BE2C (cell line): ENCODE data around the gene NSG1.

Experiments used
- DNase-seq: peaks from one replicate; pipeline ENCODE4 v3.0.0-alpha.2; 2020
- H3K27me3 ChIP-seq: fragments of 250-450 bp; sonication (Bioruptor Pico); 2 replicates; pipeline ENCODE4 v1.5.1; 2020; ENCODE audit warnings: mild to moderate bottlenecking
- H3K36me3 ChIP-seq: fragments of 250-450 bp; sonication (Bioruptor Pico); 2 replicates; pipeline ENCODE4 v1.5.1; 2020; ENCODE audit warnings: mild to moderate bottlenecking
- H3K4me1 ChIP-seq: fragments of 250-450 bp; sonication (Bioruptor Pico); 2 replicates; pipeline ENCODE4 v1.5.1; 2020
- H3K4me3 ChIP-seq: 2 replicates; pipeline ENCODE4 v1.5.1; 2011; ENCODE audit warnings: low read depth, low read length
- H3K9me3 ChIP-seq: fragments of 250-450 bp; sonication (Bioruptor Pico); 2 replicates; pipeline ENCODE4 v1.5.1; 2020
- TF ChIP-seq, protein P1 (sequence below): IDR thresholded peaks from 2 replicates; pipeline ENCODE4 v1.5.1; 2012; ENCODE audit warnings: mild to moderate bottlenecking, low read depth, low read length

The NSG1 gene

GRCh38 chr4:4437798-4438470 lies 51.0 kb downstream of the NSG1 start:
- Histone ChIP-seq H3K9me3 (no peaks in the 10 kb centered on the region), H3K36me3 (peaks cover 14% of the 10 kb centered on the region), H3K4me3 (no peak overlapping the region), H3K4me1 (no peaks in the 10 kb centered on the region), H3K27me3 (no peaks in the 10 kb centered on the region)
- TF ChIP-seq, protein P1, sequence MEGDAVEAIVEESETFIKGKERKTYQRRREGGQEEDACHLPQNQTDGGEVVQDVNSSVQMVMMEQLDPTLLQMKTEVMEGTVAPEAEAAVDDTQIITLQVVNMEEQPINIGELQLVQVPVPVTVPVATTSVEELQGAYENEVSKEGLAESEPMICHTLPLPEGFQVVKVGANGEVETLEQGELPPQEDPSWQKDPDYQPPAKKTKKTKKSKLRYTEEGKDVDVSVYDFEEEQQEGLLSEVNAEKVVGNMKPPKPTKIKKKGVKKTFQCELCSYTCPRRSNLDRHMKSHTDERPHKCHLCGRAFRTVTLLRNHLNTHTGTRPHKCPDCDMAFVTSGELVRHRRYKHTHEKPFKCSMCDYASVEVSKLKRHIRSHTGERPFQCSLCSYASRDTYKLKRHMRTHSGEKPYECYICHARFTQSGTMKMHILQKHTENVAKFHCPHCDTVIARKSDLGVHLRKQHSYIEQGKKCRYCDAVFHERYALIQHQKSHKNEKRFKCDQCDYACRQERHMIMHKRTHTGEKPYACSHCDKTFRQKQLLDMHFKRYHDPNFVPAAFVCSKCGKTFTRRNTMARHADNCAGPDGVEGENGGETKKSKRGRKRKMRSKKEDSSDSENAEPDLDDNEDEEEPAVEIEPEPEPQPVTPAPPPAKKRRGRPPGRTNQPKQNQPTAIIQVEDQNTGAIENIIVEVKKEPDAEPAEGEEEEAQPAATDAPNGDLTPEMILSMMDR = no peak
- no peak for DNase-seq

GRCh38 chr4:4438891-4439290 lies 52.0 kb downstream of the NSG1 start:
- DNase-seq = no peak
- TF ChIP-seq, protein P1 = no peak
- Histone ChIP-seq H3K27me3 (no peaks in the 10 kb centered on the region), H3K9me3 (no peaks in the 10 kb centered on the region), H3K36me3 (peaks cover 12% of the 10 kb centered on the region), H3K4me3 (no peak overlapping the region), H3K4me1 (no peaks in the 10 kb centered on the region; the same call in 1 of the 2 replicates)

DNA sequence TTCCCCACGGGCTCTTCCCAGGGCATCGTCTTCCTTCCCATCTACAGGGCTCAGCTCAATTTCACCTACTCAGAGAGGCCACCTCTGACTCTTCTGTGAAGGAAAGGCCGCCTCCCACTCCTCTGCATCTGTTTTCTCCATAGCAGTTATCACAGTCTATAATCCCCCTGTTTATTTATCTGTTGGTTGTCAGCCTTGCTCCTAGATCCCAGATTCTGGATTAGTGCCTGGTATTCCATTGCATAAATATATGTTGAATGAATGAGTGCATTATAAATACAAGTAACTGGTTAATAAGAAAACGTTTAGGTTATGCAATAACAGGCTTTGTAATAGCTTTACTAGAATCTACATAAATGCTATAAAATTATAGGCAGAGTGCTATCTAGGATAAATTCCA lies 52.9 kb downstream of the NSG1 start:
- DNase-seq = no peak
- Histone ChIP-seq H3K36me3 (peaks cover 11% of the 10 kb centered on the region), H3K9me3 (no peaks in the 10 kb centered on the region), H3K4me3 (no peak overlapping the region), H3K27me3 (no peaks in the 10 kb centered on the region), H3K4me1 (no peaks in the 10 kb centered on the region; the same call in 1 of the 2 replicates)
- TF ChIP-seq, protein P1 = no peak

DNA sequence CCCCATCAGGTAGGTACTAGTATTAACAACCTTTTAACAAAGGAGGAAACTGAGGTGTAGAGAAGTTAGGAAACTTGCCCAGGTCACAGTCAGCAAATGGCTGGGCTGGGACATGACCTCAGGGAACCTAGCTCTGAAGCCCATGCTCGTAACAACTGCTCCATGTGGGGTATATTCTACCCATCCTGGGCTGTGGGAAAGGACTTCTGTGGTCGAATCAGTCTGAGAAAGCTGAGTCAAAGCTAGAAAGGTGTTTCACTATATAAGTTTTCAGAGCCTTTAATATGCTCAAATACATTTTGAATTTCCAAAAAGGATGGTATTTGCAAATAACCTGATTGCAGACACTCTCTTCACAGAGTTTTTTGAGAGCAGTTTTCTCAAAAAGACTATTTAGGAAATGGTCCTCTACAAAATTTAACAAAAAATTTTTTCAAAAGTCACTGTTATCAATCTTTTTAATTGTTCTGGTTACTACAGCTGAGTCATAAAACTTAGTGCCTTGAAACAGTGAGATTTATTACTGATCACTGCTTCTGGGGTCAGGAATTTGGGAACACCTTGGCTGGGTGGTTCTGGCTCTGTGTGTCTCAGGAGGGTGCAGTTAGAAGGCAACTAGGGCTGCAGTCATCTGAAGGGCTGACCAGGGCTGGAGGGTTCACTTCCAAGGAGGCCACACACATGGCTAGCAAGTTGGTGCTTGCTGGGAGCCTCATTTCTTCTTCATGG lies 53.6 kb downstream of the NSG1 start:
- H3K27me3 ChIP-seq = no peaks in the 10 kb centered on the region
- H3K9me3 ChIP-seq = no peaks in the 10 kb centered on the region
- peaks cover 11% of the 10 kb centered on the region for H3K36me3 ChIP-seq
- no peak for DNase-seq
- no peaks in the 10 kb centered on the region; the same call in 1 of the 2 replicates for H3K4me1 ChIP-seq
- no peak overlapping the region for H3K4me3 ChIP-seq
- TF ChIP-seq, protein P1 = no peak

DNA sequence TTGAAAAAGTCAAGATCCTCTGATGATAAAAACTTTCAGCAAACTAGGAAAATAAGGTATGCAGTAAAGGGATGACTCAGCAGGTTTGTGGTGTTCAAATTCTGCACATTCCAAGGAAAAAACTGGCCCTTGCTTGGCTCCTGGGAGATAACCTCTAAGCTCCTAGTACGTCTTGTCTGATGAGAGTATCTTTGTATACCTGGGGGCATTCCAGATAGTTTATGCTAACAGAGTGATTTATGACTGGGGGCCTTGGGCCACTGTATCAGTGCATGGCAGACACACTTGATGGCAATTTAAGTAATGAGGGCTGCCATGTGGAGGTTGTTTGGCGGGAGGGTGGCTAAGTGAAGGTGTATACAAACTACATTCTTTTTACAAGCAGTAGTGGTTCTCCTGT lies 56.9 kb downstream of the NSG1 start:
- H3K36me3 ChIP-seq = no peaks in the 10 kb centered on the region; the same call in 1 of the 2 replicates
- H3K4me1 ChIP-seq = no peaks in the 10 kb centered on the region; the same call in 1 of the 2 replicates
- no peaks in the 10 kb centered on the region for H3K27me3 ChIP-seq
- TF ChIP-seq, protein P1 = no peak
- H3K4me3 ChIP-seq = no peak overlapping the region
- DNase-seq = no peak
- no peaks in the 10 kb centered on the region for H3K9me3 ChIP-seq

DNA sequence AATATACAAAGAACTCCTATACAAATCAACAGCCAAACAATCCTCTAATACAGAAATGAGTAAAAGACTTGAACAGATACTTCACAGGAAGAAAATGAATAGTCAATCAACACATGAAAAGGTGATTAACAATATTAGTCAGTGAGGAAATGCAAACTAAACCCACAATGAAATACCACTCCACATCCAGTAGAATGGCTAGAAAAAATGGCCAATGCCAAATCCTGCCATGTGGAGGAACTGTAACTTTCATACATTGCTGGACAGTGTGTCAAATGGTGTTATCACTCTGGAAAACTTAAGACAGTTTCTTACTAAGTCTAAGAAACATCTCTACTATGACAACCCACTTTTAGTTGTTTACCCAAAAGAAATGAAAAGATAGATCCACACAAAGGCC lies 59.5 kb downstream of the NSG1 start:
- H3K36me3 ChIP-seq = no peaks in the 10 kb centered on the region; the same call in 1 of the 2 replicates
- no peaks in the 10 kb centered on the region for H3K9me3 ChIP-seq
- H3K4me3 ChIP-seq = no peak overlapping the region
- H3K27me3 ChIP-seq = no peaks in the 10 kb centered on the region
- no peaks in the 10 kb centered on the region; the same call in 1 of the 2 replicates for H3K4me1 ChIP-seq
- no peak for DNase-seq
- TF ChIP-seq, protein P1 = no peak
